ENCODE data around the gene VWA8. TPM values are rescaled to one million over a fixed set of nuclear protein-coding genes. Genes with fewer than 3 reads are reported as not detected.

VWA8 gene
- total and polyA plus RNA-seq, 2 of the 8 experiments (the other 6 are each of a cell fraction or from before 2014, with no cell fraction given), result 5.9 to 19.6 TPM

- Histone ChIP-seq H3K18ac (ENCODE audit: extremely low read depth, low read length) (no peak overlapping the region), H3K79me2 (ENCODE audit: control insufficient read depth in 1 of 2, insufficient read depth in 2 of 2, low read length in 2 of 2) (no peaks in the 10 kb centered on the region), H3K23ac (ENCODE audit: insufficient read length) (no peak overlapping the region), H3K36me3 (ENCODE audit: control insufficient read depth in 2 of 4, insufficient read depth in 4 of 4, low read length in 3 of 4) (peaks cover 0 to 6% (median 2%) of the 10 kb centered on the region in 4 experiments; a peak in 4 of 8 replicates), H3K79me1 (ENCODE audit: low read depth, low read length) (no peaks in the 10 kb centered on the region), H3K14ac (ENCODE audit: insufficient read length) (no peak overlapping the region), H4K5ac (ENCODE audit: insufficient read length, low read depth, low read length) (no peak overlapping the region), H3K27me3 (replicated peaks in 1 of 4; ENCODE audit: control insufficient read depth in 3 of 4, extremely low read depth in 1 of 4, insufficient read depth in 3 of 4, low read length in 3 of 4) (no peaks in the 10 kb centered on the region), H2AK5ac (ENCODE audit: low read depth, low read length) (no peak overlapping the region), H4K20me1 (replicated peaks in 1 of 2; ENCODE audit: control insufficient read depth in 1 of 2, insufficient read depth in 2 of 2, low read length in 2 of 2) (no peaks in the 10 kb centered on the region), H2BK12ac (ENCODE audit: low read depth, low read length) (no peak overlapping the region), H3K4me2 (ENCODE audit: insufficient read depth in 1 of 2, low read depth in 2 of 2, low read length in 2 of 2) (no peak overlapping the region), H2BK5ac (ENCODE audit: low read depth, low read length) (no peak overlapping the region), H3K9ac (replicated peaks in 1 of 4; ENCODE audit: extremely low read depth in 1 of 4, low read depth in 3 of 4, low read length in 3 of 4) (no peak overlapping the region), H3K4me3 (ENCODE audit: extremely low read depth in 1 of 4, insufficient read depth in 2 of 4, low read depth in 3 of 4, low read length in 4 of 4) (no peak overlapping the region), H2BK15ac (ENCODE audit: low read length) (no peak overlapping the region), H2BK20ac (ENCODE audit: low read length) (no peak overlapping the region), H3K27ac (ENCODE audit: low read depth, low read length) (no peak overlapping the region), H3K23me2 (ENCODE audit: low read depth, low read length) (no peaks in the 10 kb centered on the region), H3K4me1 (replicated peaks in 1 of 4; ENCODE audit: control insufficient read depth in 3 of 4, insufficient read depth in 4 of 4, low read length in 3 of 4) (no peaks in the 10 kb centered on the region), H3K9me3 (ENCODE audit: insufficient read depth in 2 of 2, low read depth in 1 of 2, low read length in 1 of 2) (no peaks in the 10 kb centered on the region), H4K91ac (replicated peaks; ENCODE audit: insufficient read length, low read length) (no peak overlapping the region), H2BK120ac (replicated peaks; ENCODE audit: low read depth, low read length) (no peak overlapping the region), H3K56ac (replicated peaks; ENCODE audit: insufficient read length, low read depth, low read length) (no peak overlapping the region), H4K8ac (ENCODE audit: extremely low read depth, insufficient read depth, low read length) (no peak overlapping the region), H2AFZ (ENCODE audit: low read length) (no peak overlapping the region), H3K4ac (replicated peaks; ENCODE audit: insufficient read length, low read depth, low read length) (no peak overlapping the region)
- ChIA-PET CTCF (ENCODE audit: partially characterized antibody) (interaction anchor here (1.3 kb wide), 1 partner anchor 152 kb away, joined by 3 read pairs; no protein-coding TSS in a partner anchor), POLR2A (ENCODE audit: partially characterized antibody) (no interaction called here)
- no peak for FAIRE-seq
- 90% methylated on average over 1 of the region's 1 CpG; no CpG with 5 or more reads in 1 of the 2 experiments for WGBS, 2 experiments (ENCODE audit: extremely low coverage in 1 of 2, insufficient coverage in 1 of 2, insufficient read length in 1 of 2, insufficient replicate concordance in 2 of 2, low coverage in 1 of 2, low lambda C conversion rate in 2 of 2, missing lambda C conversion rate in 1 of 2)
- DNase-seq (ENCODE audit: low read depth in 1 of 2, low spot score in 2 of 2), result no peak
- TF ChIP-seq ASH2L (IDR thresholded peaks at IDR 0.05; ENCODE audit: low read length), result no peak
Measured at GRCh38 chr13:41820581-41821237, 140.2 kb downstream of the VWA8 start.
